B cell (primary cell): ENCODE data around the gene S100A7. TPM values are rescaled to one million over a fixed set of nuclear protein-coding genes. Genes with fewer than 3 reads are reported as not detected.

Source experiments
- ATAC-seq: fragments of 200-7000 bp; cut with Tn5 transposase; one replicate; pipeline ENCODE4 v1.10.0; 2021; ENCODE audit warnings: low read depth, mild to moderate bottlenecking, moderate number of reproducible peaks, moderate library complexity
- CTCF ChIA-PET: fragments of 350-600 bp; sonication (Branson Sonifier 250); formaldehyde crosslinking; loops from one replicate; lab custom pipeline; 2021; ENCODE audit warnings: antibody characterized with exemption, inconsistent platforms; lab: Charles Lee
- POLR2A ChIA-PET: fragments of 350-600 bp; sonication (Branson Sonifier 250); formaldehyde crosslinking; loops from one replicate; lab custom pipeline; 2021; ENCODE audit warnings: antibody characterized with exemption; lab: Charles Lee
- DNase-seq: peaks from one replicate; pipeline ENCODE4 v3.0.0; 2013
- H2AFZ ChIP-seq: 2 replicates; pipeline ENCODE4 v1.6.1; 2012; ENCODE audit warnings: mild to moderate bottlenecking, low read depth, low read length; ENCODE audit not compliant: insufficient read depth, poor library complexity, severe bottlenecking
- H3K27ac ChIP-seq, 2 donors: 1 replicate in 1 of 2; 2 replicates in 1 of 2; pipeline ENCODE4 v1.5.1; 2012 to 2013; ENCODE audit warnings: low read length in 2 of 2, mild to moderate bottlenecking in 2 of 2, moderate library complexity in 1 of 2
- H3K27me3 ChIP-seq, 4 experiments: fragments of 200-600 bp in 1 of 4; sonication (generic) in 1 of 4; replicated peaks in 1 of 4; 1 replicate in 2 of 4; 2 replicates in 2 of 4; pipeline versions ENCODE4 v1.6.1 to v1.7.0; 2013 to 2016; ENCODE audit warnings: low read length in 3 of 4, mild to moderate bottlenecking in 2 of 4, mixed read lengths in 1 of 4, moderate library complexity in 1 of 4; ENCODE audit not compliant: insufficient read depth in 4 of 4, control insufficient read depth in 3 of 4; ENCODE audit errors: control extremely low read depth in 1 of 4
- H3K36me3 ChIP-seq, 2 experiments: replicated peaks in 1 of 2; 1 replicate in 1 of 2; 2 replicates in 1 of 2; pipeline versions ENCODE4 v1.6.1 to v1.7.1; 2013; ENCODE audit warnings: low read length in 1 of 2; ENCODE audit not compliant: insufficient read depth in 2 of 2, control insufficient read depth in 1 of 2; ENCODE audit errors: control extremely low read depth in 1 of 2, extremely low read depth in 1 of 2
- H3K4me1 ChIP-seq, 2 donors: fragments of 200-600 bp in 1 of 2; sonication (generic) in 1 of 2; 1 replicate in 1 of 2; 2 replicates in 1 of 2; pipeline versions ENCODE4 v1.5.1 to v1.6.1; 2013 to 2017; ENCODE audit warnings: low read length in 2 of 2; ENCODE audit not compliant: control insufficient read depth in 2 of 2, insufficient read depth in 2 of 2
- H3K4me2 ChIP-seq: replicated peaks from 2 replicates; pipeline ENCODE3; 2012; ENCODE audit warnings: mild to moderate bottlenecking, low read depth, low read length; ENCODE audit not compliant: poor library complexity, severe bottlenecking
- H3K4me3 ChIP-seq, 5 experiments: fragments of 200-600 bp in 1 of 5; sonication (generic) in 1 of 5; 1 replicate in 3 of 5; 2 replicates in 2 of 5; pipeline versions ENCODE4 v1.5.1 to v1.7.0; 2011 to 2016; ENCODE audit warnings: low read length in 4 of 5, mild to moderate bottlenecking in 4 of 5, low read depth in 2 of 5, control low read depth in 1 of 5, moderate library complexity in 1 of 5; ENCODE audit not compliant: insufficient read depth in 1 of 5; ENCODE audit errors: control extremely low read depth in 1 of 5, extremely low read depth in 1 of 5
- H3K79me2 ChIP-seq: fragments of 200-600 bp; sonication (generic); one replicate; pipeline ENCODE4 v1.6.0; 2016; ENCODE audit warnings: low read length; ENCODE audit not compliant: control insufficient read depth, insufficient read depth
- H3K9ac ChIP-seq: fragments of 200-600 bp; sonication (generic); 2 replicates; pipeline ENCODE4 v1.6.1; 2017; ENCODE audit warnings: mild to moderate bottlenecking, low read length, moderate library complexity
- H3K9me3 ChIP-seq, 3 donors: one replicate each; pipeline versions ENCODE4 v1.6.1 to v1.7.1; 2013; ENCODE audit warnings: low read length in 2 of 3; ENCODE audit not compliant: control insufficient read depth in 2 of 3, insufficient read depth in 1 of 3; ENCODE audit errors: control extremely low read depth in 1 of 3
- H4K20me1 ChIP-seq: 2 replicates; pipeline ENCODE4 v1.6.0; 2012; ENCODE audit warnings: mild to moderate bottlenecking, low read length; ENCODE audit not compliant: insufficient read depth, control insufficient read depth, poor library complexity, severe bottlenecking
- H3K27ac Mint-ChIP-seq: one replicate; pipeline ENCODE4 v1.8.0; 2021; ENCODE audit warnings: mixed read lengths
- H3K27me3 Mint-ChIP-seq: one replicate; pipeline ENCODE4 v1.8.0; 2021; ENCODE audit warnings: mixed read lengths
- H3K4me1 Mint-ChIP-seq: one replicate; pipeline ENCODE4 v1.8.0; 2021; ENCODE audit warnings: mixed read lengths
- H3K4me3 Mint-ChIP-seq: one replicate; pipeline ENCODE4 v1.8.0; 2021; ENCODE audit warnings: mixed read lengths
- H3K9me3 Mint-ChIP-seq: one replicate; pipeline ENCODE4 v1.8.0; 2022; ENCODE audit warnings: mixed read lengths; ENCODE audit not compliant: insufficient read depth
- CTCF ChIP-seq: fragments of 200-600 bp; IDR thresholded peaks from one replicate; pipeline ENCODE4 v1.8.0; 2022; ENCODE audit warnings: antibody characterized with exemption, mild to moderate bottlenecking
- EZH2 ChIP-seq: IDR thresholded peaks from 2 replicates; pipeline ENCODE4 v1.6.1; 2012; ENCODE audit warnings: borderline replicate concordance, low read depth, mild to moderate bottlenecking, moderate library complexity, low read length; ENCODE audit not compliant: insufficient read depth, poor library complexity, severe bottlenecking
- WGBS: methylation state at CpG from one replicate; pipeline ENCODE4 v1.1.5; 2013; ENCODE audit warnings: missing lambda C conversion rate; ENCODE audit not compliant: insufficient coverage; 5-methylcytosine and 5-hydroxymethylcytosine counted together
- intact Hi-C: fragments of 100-400 bp; cut with micrococcal nuclease; formaldehyde crosslinking; loops from one replicate; pipeline ENCODE4 v1.10.0; 2022
- polyA plus RNA-seq: library from polyadenylated mRNA; depleted of rRNA; stranded (reverse); fragments of >200 nt; gene quantifications from 2 replicates; pipeline ENCODE4 v1.2.3, GENCODE V29; 2012
- total RNA-seq, 2 donors: library from RNA; stranded (reverse); fragments of 120-200 nt in 1 of 2; gene quantifications; 1 replicate in 1 of 2; 2 replicates in 1 of 2; pipeline versions ENCODE4 v1.2.3 to v1.2.4, GENCODE V29; 2013 to 2022

The S100A7 gene
- total and polyA plus RNA-seq, 2 donors (not counting 1 experiment from before 2014, with no cell fraction given) = not detected

GRCh38 chr1:153428791-153429190, 31.7 kb downstream of the S100A7 start:
- Mint-ChIP-seq H3K4me3 (no peak overlapping the region), H3K4me1 (no peaks in the 10 kb centered on the region), H3K27me3 (peaks cover 46% of the 10 kb centered on the region), H3K27ac (no peak overlapping the region), H3K9me3 (no peaks in the 10 kb centered on the region)
- no peak overlapping the region for H2AFZ ChIP-seq
- TF ChIP-seq EZH2 (no peak), CTCF (no peak)
- CTCF ChIA-PET = no interaction called here
- no peaks in the 10 kb centered on the region for H3K79me2 ChIP-seq
- 61% methylated on average over 6 of the region's 6 CpGs for WGBS
- no peak overlapping the region for H3K4me2 ChIP-seq
- H4K20me1 ChIP-seq = no peaks in the 10 kb centered on the region
- H3K27ac ChIP-seq = no peak overlapping the region
- POLR2A ChIA-PET = no interaction called here
- H3K9me3 ChIP-seq = no peaks in the 10 kb centered on the region
- DNase-seq (no peak), ATAC-seq (no peak)
- no peaks in the 10 kb centered on the region for H3K4me1 ChIP-seq
- intact Hi-C loops = no loop called here
- no peak overlapping the region for H3K4me3 ChIP-seq
- H3K36me3 ChIP-seq = no peaks in the 10 kb centered on the region
- H3K27me3 ChIP-seq = peaks cover 0 to 10% (median under 1%) of the 10 kb centered on the region in 4 experiments
- H3K9ac ChIP-seq = no peak overlapping the region

DNA sequence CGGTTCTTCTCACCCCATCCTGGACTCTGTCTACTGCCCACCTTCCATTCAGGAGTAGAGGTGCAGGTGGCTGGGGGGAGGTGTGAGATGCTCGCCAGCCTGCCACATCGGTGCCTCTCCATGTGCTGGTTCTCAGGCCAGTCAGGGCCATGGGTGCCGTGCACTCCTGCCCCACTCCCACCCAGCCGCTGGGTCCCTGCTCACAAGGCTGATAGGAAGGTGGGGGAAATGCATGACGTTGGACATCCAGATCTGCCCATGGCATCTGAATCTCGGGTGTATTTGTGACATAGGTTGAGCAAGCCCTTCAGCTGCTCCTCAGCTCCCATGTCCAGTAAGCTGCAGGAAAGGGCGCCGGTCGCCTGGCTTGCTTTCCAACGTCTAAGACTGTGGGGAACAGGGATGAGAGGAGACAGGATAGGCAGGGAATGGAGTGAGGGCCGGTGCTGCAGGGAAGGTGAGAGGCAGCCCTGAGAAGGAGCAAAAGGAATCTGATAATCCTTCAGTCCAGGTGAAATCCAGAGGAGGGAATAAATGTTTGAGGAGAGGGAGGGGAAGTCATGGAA, 32.3 kb downstream of the S100A7 start:
- Histone ChIP-seq H2AFZ (no peak overlapping the region), H3K27ac (no peak overlapping the region), H4K20me1 (no peaks in the 10 kb centered on the region), H3K4me2 (no peak overlapping the region), H3K9me3 (no peaks in the 10 kb centered on the region), H3K4me3 (no peak overlapping the region), H3K79me2 (no peaks in the 10 kb centered on the region), H3K27me3 (peaks cover 0 to 10% (median under 1%) of the 10 kb centered on the region in 4 experiments), H3K36me3 (no peaks in the 10 kb centered on the region), H3K9ac (no peak overlapping the region), H3K4me1 (no peaks in the 10 kb centered on the region)
- DNase-seq (no peak), ATAC-seq (no peak)
- peaks cover 53% of the 10 kb centered on the region for H3K27me3 Mint-ChIP-seq
- POLR2A ChIA-PET = no interaction called here
- CTCF ChIA-PET = no interaction called here
- no peak overlapping the region for H3K4me3 Mint-ChIP-seq
- H3K4me1 Mint-ChIP-seq = no peaks in the 10 kb centered on the region
- H3K27ac Mint-ChIP-seq = no peak overlapping the region
- no peak for TF ChIP-seq CTCF
- WGBS = 87% methylated on average over 8 of the region's 12 CpGs
- H3K9me3 Mint-ChIP-seq = no peaks in the 10 kb centered on the region
- intact Hi-C loops = no loop called here
